ENCODE results near the gene USP44.

USP44 gene

DNA sequence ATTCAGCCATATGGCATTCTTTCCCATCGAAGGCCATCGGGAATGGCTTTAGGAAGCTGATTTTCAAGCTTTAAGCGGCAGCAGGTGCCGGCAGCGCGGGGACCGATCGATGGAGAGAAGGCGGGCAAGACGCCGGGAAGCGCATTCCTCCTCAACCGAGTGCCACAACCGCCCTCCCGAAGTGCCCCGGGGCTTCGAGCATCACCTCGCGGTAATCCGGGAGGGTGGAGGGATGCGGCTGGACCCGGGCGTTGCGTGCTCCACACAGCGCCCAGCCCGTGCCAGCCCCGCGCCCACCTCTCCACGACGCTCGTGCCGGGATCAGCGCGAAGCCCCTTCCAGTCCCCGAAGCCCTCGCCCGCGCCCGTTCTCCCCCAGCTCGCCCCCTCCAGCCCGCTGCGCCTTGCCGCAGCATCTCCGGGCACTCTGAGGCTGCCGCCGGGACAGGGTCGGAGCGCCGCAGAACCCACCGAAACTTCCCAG, 3.2 kb downstream of the USP44 start:
- peak; percentile 58 to 65 for DNase-seq

DNA sequence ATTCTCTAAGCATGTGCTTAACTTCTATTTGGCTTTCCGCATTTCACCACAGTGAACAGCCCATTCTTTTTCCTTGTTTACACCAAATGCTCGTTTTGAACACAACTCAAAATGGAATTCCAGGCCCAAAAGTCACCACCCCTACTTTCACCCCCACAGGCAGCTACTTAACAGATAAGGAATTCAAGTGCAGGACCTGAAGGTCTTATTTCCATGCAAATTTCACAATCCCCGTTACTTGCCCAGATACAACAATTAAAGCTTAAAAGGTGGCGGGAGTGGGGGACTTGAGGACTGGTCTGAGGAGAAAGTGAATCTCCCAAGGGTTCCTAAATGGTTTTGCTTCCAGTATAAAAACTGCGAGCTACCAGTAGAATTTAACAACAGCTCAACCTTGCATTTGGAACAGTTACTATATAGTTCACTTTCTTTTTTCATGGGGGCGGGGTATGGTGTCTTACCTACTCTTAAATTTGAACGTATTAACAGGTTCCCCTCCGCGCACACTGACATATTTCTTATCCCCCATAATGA, 3.7 kb downstream of the USP44 start:
- DNase-seq, result no peak

DNA sequence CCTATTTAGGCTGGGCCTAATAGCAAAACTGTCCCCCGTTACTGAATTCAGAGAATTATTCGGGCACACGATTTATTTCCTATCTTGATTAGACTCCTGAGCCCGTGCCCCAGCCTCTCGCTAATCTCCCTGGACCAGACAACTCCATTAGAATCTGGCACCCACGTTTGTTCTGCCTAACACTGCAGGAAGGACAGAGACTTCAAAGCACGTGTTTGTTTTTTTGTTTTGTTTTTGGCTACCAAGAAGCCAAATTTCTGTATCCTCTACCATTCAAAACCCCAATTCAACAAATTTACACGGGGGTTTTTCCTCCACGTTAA, 4.8 kb downstream of the USP44 start:
- no peak for DNase-seq

DNA sequence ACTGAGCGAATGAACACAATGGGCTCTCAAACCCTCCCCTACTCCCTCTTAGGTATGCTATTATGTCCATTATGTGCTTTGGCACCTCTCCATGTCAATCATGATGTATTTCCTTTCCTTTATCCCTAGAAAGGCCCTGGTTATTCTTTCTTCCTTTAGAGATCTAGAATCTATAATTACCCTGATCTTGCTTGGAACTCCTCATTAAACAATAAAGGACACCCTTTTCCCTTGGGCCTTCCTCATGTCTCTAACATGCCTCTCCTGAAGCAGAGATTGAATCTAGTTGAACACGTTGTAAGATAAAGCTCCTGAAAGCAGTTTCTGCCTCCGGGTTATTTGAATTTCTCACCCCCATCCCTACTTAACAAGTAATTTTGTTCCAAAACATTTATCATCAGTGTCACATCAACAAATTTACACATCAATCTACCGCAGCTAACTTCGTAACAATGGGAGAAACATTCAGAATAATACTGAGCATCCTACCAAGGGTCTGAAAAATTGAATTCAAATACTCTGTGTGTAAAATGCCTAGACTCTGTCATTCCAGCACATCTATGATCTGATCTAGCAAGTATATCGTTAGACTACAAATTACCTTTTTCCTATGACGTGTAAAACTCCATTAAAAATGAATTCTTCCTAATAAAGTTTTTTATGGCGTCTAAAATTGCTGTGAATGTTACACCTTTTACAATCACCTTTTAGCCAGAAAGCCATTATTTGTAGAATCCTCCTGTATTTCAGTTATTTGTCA, 5.4 kb downstream of the USP44 start:
- DNase-seq, result no peak

DNA sequence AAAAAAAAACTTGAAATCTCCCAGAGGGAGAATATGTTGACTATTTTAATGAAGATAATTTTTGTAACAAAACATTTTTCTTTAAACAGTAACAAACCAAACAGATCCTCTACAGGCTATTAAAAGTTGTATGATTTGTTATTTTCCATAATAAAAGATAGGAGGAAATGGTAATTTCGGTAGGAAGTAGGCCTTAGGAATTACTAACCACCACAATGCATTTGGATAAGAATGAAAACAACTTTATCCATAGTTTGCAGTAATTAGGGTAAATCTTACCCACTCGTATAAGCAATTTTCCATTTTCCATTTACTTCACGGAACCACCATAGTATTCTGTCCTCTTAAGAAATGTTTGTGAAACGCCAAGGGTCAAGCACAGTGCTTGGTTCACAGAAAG, 6.0 kb downstream of the USP44 start:
- no peak for DNase-seq

DNA sequence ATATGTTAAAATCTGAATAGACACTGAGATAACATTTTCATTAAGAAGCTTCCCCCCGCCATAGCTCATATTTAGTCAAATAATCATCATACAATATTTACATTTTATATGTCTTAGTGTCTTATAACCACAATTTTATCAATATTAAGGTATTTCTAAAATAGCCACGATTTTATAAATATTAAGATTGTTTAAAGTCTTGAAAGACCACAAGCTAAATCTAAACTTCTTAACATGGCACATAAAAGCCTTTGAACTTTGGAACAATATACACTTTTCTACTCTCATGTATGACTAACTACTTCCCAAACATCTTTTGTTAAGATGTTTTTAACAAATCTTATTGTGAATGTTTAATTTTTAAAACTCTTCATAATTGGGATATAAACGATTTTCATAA, 6.5 kb downstream of the USP44 start:
- no peak for DNase-seq

DNA sequence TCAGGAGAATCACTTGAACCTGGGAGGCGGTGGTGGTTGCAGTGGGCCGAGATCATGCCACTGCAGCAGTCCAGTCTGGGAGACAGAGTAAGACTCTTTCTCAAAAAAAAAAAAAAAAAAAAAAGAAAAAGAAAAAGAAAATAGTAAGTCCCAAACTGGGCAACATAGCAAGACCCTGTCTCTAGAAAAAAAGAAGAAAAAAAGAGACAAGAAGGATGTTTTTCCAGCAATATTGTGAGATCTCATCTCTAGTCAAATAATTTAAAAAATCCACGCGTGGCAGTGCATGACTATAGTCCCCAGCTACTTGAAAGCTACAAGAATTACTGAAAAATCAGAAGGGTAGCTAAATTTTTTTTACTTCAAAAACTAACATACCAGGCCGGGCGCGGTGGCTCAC, 8.0 kb downstream of the USP44 start:
- DNase-seq, result no peak

DNA sequence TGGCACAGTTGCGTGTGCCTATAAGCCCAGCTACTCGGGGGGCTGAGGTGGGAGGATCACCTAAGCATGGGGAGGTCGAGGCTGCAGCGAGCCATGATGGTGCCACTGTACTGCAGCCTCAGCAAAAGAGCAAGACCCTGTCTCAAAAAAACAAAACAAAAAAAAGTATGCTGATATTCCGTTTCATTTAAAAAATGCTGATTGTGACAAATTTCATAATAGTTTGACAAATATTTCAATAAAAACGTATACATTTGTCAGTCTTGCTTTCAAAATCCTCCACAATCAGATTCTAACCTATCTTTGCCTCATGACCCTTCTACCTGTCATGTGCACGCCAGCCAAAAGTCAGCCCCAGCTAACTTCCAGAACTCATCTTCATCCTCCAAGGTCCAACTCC, 9.8 kb downstream of the USP44 start:
- no peak for DNase-seq

DNA sequence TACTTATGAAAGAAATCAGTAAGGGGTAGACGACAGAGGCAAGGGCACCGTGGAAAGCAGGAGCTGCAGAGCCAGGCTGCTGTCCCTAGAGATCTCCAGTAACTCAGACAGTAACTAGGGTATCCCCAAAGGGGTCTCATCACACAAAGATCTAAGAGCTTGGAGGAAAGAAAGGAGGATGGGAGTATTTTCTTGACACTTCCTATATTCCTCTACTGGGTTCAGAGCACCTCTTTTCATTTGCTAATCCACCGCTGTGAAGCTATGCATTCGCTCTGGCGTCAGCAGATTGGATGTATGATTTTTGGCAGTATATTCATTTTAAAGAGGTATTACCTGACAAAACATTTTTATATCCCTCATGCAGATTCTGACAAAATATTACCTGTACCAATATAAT, 12.6 kb downstream of the USP44 start:
- no peak for DNase-seq

DNA sequence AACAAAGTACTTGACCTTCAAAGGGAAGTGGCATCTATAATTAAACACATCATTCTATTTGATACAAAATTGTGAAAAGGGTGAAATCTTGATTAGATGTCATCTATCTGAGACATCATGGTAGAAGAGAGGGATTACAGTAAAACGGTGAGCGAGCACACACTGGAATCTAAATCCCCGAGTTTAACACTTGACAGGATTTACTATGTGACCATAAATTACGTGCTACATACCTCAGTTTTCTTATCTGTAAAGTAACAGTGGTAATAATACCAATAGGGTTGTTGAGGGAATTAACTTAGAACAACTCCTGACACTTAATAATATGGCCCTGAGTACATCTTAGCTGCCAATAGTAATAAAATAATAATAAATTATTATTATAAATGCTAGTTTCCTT, 13.3 kb downstream of the USP44 start:
- DNase-seq, result no peak

DNA sequence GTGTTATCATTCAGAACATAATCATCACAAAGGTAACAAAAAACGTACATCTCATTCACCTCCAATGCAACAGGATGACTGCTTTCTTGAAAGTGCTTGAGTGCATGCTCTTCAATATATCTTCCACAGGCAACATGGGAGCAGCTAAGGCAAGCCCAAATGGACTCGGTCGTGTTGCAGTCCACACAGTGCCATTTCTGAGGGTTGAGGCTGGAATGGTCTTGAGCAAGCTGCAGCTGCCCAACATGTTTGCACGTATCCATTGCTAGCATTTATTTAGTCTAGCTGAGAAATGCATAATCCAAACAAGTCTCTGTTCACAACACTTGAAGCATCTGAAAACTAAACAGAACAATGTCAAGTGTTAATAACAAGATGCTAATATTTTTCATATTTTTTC, 17.3 kb downstream of the USP44 start:
- no peak for DNase-seq

DNA sequence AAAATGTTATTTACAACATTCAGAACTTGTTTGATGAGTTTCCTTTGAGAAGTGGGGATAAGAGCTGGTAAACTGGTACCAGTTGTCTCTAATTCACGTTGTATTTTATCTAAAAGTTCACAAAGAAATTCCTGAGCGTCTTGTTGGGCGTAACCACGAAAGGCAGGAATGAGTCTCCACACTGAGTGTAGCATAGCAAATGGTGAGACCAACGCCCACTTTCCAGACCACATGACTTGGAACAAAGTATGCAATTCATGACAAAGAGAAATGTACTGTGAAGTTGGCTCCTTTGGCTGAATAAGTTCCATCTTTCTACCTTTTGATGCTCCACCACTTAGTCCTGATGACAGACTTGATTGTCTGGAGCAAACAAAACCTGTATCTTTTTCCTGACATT, 18.4 kb downstream of the USP44 start:
- peak in 1 of 2 experiments; percentile 35 for DNase-seq

DNA sequence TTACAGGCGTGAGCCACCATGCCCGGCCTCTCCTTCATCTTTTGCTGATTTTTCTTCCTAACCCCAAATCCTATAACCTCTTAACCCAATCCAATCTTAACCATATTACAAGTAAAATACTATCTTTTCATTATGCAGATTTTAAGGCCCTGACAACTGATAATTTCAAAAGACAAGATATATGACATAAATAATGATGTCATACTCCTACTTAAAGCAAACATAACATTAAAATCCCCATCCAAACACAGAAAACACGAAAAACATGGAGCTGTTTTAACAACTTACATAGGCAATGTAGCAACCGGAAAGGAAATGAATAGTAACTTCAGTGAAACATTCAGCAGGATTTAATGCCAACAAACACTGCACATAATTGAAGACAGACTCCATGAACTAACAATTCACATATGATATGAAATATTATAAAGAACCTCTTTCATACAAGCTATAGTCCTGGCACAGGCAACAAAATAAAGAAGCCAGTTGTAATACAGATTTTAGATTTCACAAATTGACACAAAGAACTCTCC, 21.5 kb downstream of the USP44 start:
- no peak for DNase-seq

DNA sequence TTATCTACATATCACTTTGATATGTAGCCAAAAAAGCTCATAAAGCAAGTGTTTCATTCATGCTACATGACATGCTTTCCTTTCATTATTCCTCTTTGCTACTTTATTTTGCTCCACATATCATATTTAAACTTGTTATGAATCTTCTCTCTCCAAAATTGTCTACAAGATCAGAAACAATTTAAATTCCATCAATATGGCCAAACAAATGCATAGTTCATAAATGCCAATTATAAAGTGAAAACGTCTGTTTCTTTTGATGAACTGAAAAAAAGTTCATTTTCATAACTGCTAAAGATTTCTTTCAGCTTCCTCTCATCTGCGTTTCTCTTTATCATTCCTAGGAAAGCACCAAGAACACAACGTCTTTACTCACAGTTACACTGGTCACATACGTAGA, 22.8 kb downstream of the USP44 start:
- no peak for DNase-seq

DNA sequence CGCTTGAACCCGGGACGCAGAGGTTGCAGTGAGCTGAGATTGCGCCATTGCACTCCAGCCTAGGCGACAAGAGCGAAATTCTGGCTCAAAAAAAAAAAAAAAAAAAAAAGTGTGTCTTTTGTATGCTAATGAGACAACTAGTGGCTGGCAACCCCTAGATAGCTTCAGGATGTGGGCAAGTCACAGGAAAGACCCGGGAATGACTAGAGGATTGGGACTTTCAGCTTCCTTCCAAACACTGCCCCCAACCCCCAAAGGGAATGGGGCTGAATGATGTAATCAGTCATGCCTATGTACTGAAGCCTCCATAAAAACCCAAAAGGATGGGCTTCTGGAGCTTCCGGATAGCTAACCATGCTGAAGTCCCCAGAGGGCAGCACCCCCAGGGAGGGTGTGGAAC, 28.6 kb downstream of the USP44 start:
- no peak for DNase-seq

DNA sequence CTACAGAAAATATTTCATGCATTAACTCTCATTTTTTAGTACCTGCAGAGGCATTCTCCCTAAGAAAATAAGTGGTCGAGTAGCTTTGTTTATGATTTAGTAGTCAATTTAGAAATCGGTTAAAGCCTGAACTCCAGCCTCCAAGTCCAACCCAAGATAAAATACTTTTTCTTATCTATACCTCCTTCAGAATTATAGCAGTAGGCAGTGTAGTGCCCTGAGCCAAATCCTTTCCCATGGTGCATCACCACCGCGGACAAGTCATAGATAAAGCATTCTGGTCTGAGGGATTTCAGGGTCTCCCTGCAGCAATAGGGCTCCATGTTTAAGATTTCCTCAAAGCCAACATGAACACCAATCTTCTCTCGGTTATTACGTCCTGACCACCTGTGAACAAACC, 30.5 kb downstream of the USP44 start:
- DNase-seq, result no peak

DNA sequence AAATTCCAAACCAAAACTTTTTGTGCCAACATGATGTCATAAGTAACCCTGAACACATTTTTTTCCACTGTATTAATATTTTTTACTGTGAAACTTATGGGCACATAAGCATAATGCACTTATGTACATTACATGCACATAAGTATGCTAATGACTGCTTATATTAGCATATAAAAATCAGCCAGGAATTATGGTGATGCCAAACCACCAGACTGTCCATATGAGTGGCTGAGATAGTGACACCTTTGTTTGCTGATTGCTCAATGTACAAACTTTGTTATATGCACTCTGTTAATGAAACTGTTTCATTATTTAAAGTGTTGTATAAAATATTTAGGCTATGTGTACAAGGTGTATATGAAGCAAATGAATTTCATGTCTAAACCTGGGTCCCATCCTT, 32.3 kb downstream of the USP44 start:
- DNase-seq, result no peak

DNA sequence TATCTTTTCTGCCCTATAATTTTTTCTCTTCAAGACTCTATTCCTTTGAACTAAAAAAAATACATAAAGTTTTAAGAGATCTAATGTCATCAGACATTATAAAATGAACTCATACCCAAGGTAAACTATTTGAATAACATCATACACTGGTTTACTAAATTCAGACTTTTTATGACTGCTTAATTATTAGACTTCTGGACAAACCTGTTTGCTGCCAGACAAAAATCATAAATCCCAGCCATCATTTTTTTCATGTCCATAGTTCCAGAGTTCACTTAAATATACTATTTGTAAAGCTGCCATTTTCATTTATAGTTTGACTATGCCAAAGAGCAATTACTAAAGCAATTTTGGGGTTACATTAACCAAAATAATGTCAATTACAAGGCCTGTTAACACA, 34.0 kb downstream of the USP44 start:
- no peak for DNase-seq

DNA sequence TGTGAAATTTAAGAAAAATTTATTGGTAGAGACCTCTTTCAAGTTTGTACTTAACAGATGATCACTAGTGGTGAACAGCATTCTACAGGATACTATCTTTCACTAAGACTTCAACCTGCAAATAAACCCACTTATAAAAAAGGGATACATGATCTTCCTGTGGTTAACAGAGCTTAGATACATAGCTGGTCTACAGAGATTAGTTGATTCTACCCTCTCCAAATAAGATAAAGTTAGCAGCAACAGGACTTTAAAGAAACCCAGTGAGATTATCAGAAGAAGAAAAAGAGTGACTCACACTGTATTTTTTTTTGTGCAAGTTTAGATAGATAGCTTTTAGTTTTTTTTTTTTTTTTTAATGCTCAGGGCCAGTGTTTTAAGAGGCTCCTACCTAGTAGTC, 34.5 kb downstream of the USP44 start:
- DNase-seq, result no peak

DNA sequence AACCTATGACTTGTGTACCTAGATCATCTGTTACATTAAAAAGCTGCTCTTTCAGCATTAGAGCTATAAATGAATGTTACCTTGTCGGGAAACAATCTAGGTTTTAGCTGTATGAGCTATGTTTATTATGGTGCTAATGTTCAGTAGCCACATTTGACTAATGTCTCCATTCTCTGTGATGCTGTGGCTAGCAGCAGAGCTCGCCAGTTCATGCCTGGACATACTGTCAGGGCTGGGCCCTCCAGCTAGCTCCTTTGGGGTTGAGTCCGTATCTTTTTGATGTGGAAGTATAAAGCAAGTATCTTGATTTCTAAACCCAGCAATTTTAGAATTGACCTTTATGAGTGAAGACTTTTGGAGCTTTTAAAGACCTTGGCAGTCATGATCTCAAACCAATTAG, 36.1 kb downstream of the USP44 start:
- no peak for DNase-seq

DNA sequence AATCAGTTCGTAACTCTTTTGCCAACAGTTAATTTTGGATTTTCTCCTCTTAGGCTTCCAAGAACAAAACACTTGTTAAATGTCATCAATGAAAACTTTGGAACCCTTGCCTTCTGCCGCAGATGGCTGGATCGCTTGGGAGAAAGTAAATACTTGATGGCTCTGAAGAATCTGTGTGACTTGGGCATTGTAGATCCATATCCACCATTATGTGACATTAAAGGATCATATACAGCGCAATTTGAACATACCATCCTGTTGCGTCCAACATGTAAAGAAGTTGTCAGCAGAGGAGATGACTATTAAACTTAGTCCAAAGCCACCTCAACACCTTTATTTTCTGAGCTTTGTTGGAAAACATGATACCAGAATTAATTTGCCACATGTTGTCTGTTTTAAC, 37.7 kb downstream of the USP44 start:
- DNase-seq, result no peak

DNA sequence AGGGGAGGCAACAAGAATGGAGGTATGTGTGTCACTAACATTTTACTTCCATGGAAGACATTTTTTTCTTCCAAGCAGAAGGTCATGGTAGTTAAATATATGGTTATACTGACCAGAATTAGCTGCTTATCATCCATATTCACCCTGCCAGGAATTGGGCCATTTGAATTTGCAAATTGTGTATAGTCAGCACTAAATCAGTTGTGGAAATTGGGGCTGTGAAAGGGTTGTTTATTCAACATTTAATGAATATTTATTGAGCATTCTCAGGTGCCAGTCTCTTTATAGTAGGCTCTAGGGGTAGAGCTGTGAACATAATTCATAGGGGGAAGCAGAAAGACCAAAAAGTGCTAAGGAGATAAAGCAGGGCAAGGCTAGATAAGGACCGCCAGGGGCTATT, 39.3 kb downstream of the USP44 start:
- no peak for DNase-seq

DNA sequence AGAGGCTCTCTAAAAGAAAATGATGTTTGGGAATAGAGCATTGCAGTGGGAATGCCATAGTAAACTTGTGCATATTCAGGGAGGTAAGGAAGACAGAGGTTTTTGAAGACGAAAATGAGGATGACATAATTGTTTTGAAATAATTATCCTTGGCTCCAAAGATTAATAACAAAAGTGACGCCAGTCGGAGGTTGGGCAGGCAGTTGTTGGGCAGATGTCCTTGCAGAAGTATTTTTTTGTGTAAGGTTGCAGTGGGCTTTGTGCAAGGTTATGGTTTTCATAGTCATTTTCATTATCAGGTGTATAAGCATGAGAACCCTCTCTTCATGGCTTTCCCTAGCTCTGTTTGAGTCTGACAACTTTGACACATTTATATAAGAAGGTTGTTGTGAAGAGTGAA, 42.0 kb downstream of the USP44 start:
- no peak for DNase-seq

DNA sequence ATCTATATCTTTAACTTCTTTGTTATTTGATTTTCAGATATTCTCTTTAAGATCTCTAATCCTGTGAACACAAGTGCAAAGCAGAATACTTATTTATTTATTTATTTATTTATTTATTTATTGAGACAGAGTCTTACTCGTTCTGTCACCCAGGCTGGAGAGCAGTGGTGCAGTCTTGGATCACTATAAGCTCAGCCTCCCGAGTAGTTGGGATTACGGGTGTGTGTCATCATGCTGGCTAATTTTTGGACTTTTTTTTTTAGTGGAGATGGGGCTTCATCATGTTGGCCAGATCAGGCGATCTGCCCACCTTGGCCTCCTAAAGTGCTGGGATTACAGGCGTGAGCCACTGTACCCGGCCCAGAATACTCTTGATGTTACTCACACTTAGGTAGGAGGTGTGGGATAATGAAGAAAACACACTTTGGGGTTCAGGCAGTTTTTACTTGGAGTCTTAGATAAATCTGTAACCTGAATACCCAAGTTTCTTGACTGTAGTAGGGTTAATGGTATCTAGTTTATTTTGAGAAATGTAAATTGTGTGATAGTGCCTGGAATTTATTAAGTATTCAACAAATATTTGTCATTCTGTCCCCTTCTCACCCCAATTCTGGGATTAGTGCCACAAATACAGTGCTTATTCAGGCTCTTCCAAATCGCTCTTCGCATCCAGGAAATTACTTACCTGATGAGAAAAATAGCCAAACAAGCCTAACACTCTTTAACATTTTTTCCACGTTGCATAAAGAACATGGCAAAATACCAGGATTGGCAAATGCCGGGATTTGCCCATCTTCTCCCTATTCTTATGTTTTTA, 44.4 kb downstream of the USP44 start:
- no peak for DNase-seq

Data from activated T-cell treated with anti-CD3 and anti-CD28 coated beads, Interleukin-2, amount 50 U/mL, for 48 hours (primary cell).